Measurements from ENCODE around the gene TMBIM1. TPM values are rescaled to one million over a fixed set of nuclear protein-coding genes. Genes with fewer than 3 reads are reported as not detected.

TMBIM1 gene
- total and polyA plus RNA-seq, 8 donors: 63.5 to 308 (median 70.9) TPM

- no peak for ATAC-seq
Observed at GRCh38 chr2:218267259-218267658, 25.0 kb downstream of the TMBIM1 start.

GRCh38 chr2:218266316-218266979 lies 25.9 kb downstream of the TMBIM1 start:
- DNase-seq (peak in 1 of 4 donors; percentile 19), ATAC-seq (no peak)
- Histone ChIP-seq H3K27me3 (no peaks in the 10 kb centered on the region), H3K4me3 (no peak overlapping the region), H3K9me3 (no peaks in the 10 kb centered on the region), H3K36me3 (peaks cover 0 to 57% of the 10 kb centered on the region in 2 donors), H3K4me1 (peaks cover 13 to 57% of the 10 kb centered on the region in 2 donors), H3K27ac (no peak overlapping the region)
- TF ChIP-seq, protein P1, sequence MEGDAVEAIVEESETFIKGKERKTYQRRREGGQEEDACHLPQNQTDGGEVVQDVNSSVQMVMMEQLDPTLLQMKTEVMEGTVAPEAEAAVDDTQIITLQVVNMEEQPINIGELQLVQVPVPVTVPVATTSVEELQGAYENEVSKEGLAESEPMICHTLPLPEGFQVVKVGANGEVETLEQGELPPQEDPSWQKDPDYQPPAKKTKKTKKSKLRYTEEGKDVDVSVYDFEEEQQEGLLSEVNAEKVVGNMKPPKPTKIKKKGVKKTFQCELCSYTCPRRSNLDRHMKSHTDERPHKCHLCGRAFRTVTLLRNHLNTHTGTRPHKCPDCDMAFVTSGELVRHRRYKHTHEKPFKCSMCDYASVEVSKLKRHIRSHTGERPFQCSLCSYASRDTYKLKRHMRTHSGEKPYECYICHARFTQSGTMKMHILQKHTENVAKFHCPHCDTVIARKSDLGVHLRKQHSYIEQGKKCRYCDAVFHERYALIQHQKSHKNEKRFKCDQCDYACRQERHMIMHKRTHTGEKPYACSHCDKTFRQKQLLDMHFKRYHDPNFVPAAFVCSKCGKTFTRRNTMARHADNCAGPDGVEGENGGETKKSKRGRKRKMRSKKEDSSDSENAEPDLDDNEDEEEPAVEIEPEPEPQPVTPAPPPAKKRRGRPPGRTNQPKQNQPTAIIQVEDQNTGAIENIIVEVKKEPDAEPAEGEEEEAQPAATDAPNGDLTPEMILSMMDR (IDR thresholded peaks at IDR 0.05): no peak
- intact Hi-C loops (cut with DNase I): no loop called here

More at GRCh38 chr2:218267259-218267658, 25.0 kb downstream of the TMBIM1 start:
- peaks cover 21 to 57% of the 10 kb centered on the region in 2 donors for H3K4me1 ChIP-seq
- no peaks in the 10 kb centered on the region for H3K27me3 ChIP-seq
- H3K36me3 ChIP-seq: peaks cover 0 to 55% of the 10 kb centered on the region in 2 donors
- intact Hi-C loops (cut with DNase I): no loop called here
- H3K4me3 ChIP-seq: no peak overlapping the region
- no peak overlapping the region for H3K27ac ChIP-seq
- peak in 1 of 4 donors; percentile 25 for DNase-seq
- H3K9me3 ChIP-seq: no peaks in the 10 kb centered on the region
- TF ChIP-seq, protein P1 (IDR thresholded peaks at IDR 0.05): no peak

GRCh38 chr2:218265626-218266025 lies 26.7 kb downstream of the TMBIM1 start:
- intact Hi-C loops (cut with DNase I): no loop called here
- Histone ChIP-seq H3K36me3 (peaks cover 0 to 57% of the 10 kb centered on the region in 2 donors), H3K4me1 (peaks cover 7 to 57% of the 10 kb centered on the region in 2 donors), H3K4me3 (no peak overlapping the region), H3K27me3 (no peaks in the 10 kb centered on the region), H3K9me3 (no peaks in the 10 kb centered on the region), H3K27ac (peak overlapping the region in 1 of 2 donors; percentile 8)
- DNase-seq (peak in 1 of 4 donors; percentile 28), ATAC-seq (no peak)
- TF ChIP-seq, protein P1 (IDR thresholded peaks at IDR 0.05): no peak

- peaks cover 10 to 63% of the 10 kb centered on the region in 2 donors for H3K4me1 ChIP-seq
- no peak overlapping the region for H3K4me3 ChIP-seq
- TF ChIP-seq, protein P1 (IDR thresholded peaks at IDR 0.05): no peak
- no peak for ATAC-seq
- H3K27me3 ChIP-seq: no peaks in the 10 kb centered on the region
- DNase-seq: peak in 1 of 4 donors; percentile 30
- H3K9me3 ChIP-seq: no peaks in the 10 kb centered on the region
- peak overlapping the region in 1 of 2 donors; percentile 53 for H3K27ac ChIP-seq
- peaks cover 0 to 57% of the 10 kb centered on the region in 2 donors for H3K36me3 ChIP-seq
- intact Hi-C loops (cut with DNase I): loop anchor here in 1 of 2 donors (5.0 kb wide), 1 partner anchor 83 kb away; no protein-coding TSS in a partner anchor
Observed at GRCh38 chr2:218264773-218265561, 27.3 kb downstream of the TMBIM1 start.
